ENCODE measurements around the gene NETO1.

The NETO1 gene

GRCh38 chr18:72867746-72868584, at the start of gene NETO1:
NETO1 (minus strand) TSS chr18:72867987; CDS start chr18:72867291, 696 bp downstream.
- no peak for DNase-seq

- DNase-seq: no peak
These were observed 42.3 kb upstream of the NETO1 start for GRCh38 chr18:72910045-72910444.

GRCh38 chr18:72908181-72908580, 40.4 kb upstream of the NETO1 start:
- no peak for DNase-seq

- no peak for DNase-seq
These were observed 35.2 kb upstream of the NETO1 start for GRCh38 chr18:72903033-72903432.

GRCh38 chr18:72899338-72899737, 31.6 kb upstream of the NETO1 start:
- DNase-seq: no peak

GRCh38 chr18:72898870-72899269, 31.1 kb upstream of the NETO1 start:
- no peak for DNase-seq

- DNase-seq: no peak
These were observed 27.8 kb upstream of the NETO1 start for GRCh38 chr18:72895548-72895947.

- DNase-seq: no peak
These were observed 10.8 kb upstream of the NETO1 start for GRCh38 chr18:72878561-72878960.

GRCh38 chr18:72878143-72878542, 10.4 kb upstream of the NETO1 start:
- no peak for DNase-seq

GRCh38 chr18:72871091-72871490, 3.3 kb upstream of the NETO1 start:
- DNase-seq: no peak

GRCh38 chr18:72869226-72870185, 1.7 kb upstream of the NETO1 start:
- no peak for DNase-seq

- no peak for DNase-seq
These were observed 918 bp upstream of the NETO1 start for GRCh38 chr18:72868585-72869225.

- DNase-seq: no peak
These were observed 664 bp downstream of the NETO1 start for GRCh38 chr18:72866901-72867745.

- no peak for DNase-seq
These were observed 1.3 kb downstream of the NETO1 start for GRCh38 chr18:72866442-72866900.

GRCh38 chr18:72863754-72864153, 4.0 kb downstream of the NETO1 start:
- DNase-seq: no peak

GRCh38 chr18:72859088-72859487, 8.7 kb downstream of the NETO1 start:
- no peak for DNase-seq

GRCh38 chr18:72849671-72850070, 18.1 kb downstream of the NETO1 start:
- DNase-seq: no peak

- DNase-seq: no peak
These were observed 19.1 kb downstream of the NETO1 start for GRCh38 chr18:72848503-72849237.

GRCh38 chr18:72847771-72848170, 20.0 kb downstream of the NETO1 start:
- no peak for DNase-seq

- no peak for DNase-seq
These were observed 20.9 kb downstream of the NETO1 start for GRCh38 chr18:72846736-72847533.

- DNase-seq: no peak
These were observed 24.0 kb downstream of the NETO1 start for GRCh38 chr18:72843743-72844142.
